Suprapubic skin (tissue), 3 donors: Measurements from ENCODE around the gene WWP2.
"Not testable (repeated sequence)": the region's sequence is repeated elsewhere in the genome, so short reads cannot be mapped to it uniquely, and the experiment has no call there.

ENCODE experiments used
- CTCF ChIP-seq, 2 donors: fragments of 200-600 bp in 1 of 2; fragments of 450-650 bp in 1 of 2; sonication (generic) in 1 of 2; IDR thresholded peaks; one replicate each; pipeline ENCODE4 v1.5.1; 2016 to 2019; ENCODE audit warnings: antibody characterized with exemption in 2 of 2, mild to moderate bottlenecking in 1 of 2, moderate library complexity in 1 of 2
- EP300 ChIP-seq: sonication (generic); formaldehyde crosslinking; IDR thresholded peaks from one replicate; pipeline ENCODE4 v1.6.1; 2017; ENCODE audit warnings: antibody characterized with exemption
- POLR2A ChIP-seq, 2 donors: fragments of 450-650 bp; IDR thresholded peaks; one replicate each; pipeline ENCODE4 v1.6.1; 2017; ENCODE audit warnings: antibody characterized with exemption in 2 of 2, mild to moderate bottlenecking in 2 of 2, moderate library complexity in 2 of 2

GRCh38 chr16:69964960-69965660 lies 203.0 kb downstream of the WWP2 start:
- not testable (repeated sequence) for TF ChIP-seq EP300; CTCF (IDR thresholded peaks at IDR 0.05); POLR2A (IDR thresholded peaks at IDR 0.05)
